Left ventricle myocardium inferior (tissue), 1 donor: Measurements from ENCODE around the gene HERC6. TPM values are rescaled to one million over a fixed set of nuclear protein-coding genes. Genes with fewer than 3 reads are reported as not detected.

ENCODE experiments used
- DNase-seq: peaks from one replicate; pipeline ENCODE4 v3.0.0-alpha.2; 2020
- H3K27ac ChIP-seq: fragments of 200-600 bp; replicated peaks from 2 replicates; pipeline ENCODE4 v1.8.0; 2021
- H3K27me3 ChIP-seq: fragments of 200-600 bp; 2 replicates; pipeline ENCODE4 v1.8.0; 2021; ENCODE audit warnings: low read depth
- H3K36me3 ChIP-seq: fragments of 200-600 bp; 2 replicates; pipeline ENCODE4 v1.8.0; 2021
- H3K4me1 ChIP-seq: fragments of 200-600 bp; 2 replicates; pipeline ENCODE4 v1.8.0; 2021
- H3K4me3 ChIP-seq: fragments of 200-600 bp; 2 replicates; pipeline ENCODE4 v1.8.0; 2021; ENCODE audit warnings: mild to moderate bottlenecking, moderate library complexity
- H3K9me3 ChIP-seq: fragments of 200-600 bp; replicated peaks from 2 replicates; pipeline ENCODE4 v1.8.0; 2021
- intact Hi-C: fragments of 100-400 bp; cut with micrococcal nuclease; formaldehyde crosslinking; loops from one replicate; pipeline ENCODE4 v1.11.0; 2022
- total RNA-seq: library from RNA; stranded (reverse); fragmentation: NEBNext Ultra II Directional; extraction: Animal tissue kit (Norgen Biotek cat#: 25700); gene quantifications from one replicate; pipeline ENCODE4 v1.2.1, GENCODE V29; 2021
- TF ChIP-seq, protein P1 (sequence below): fragments of 200-600 bp; IDR thresholded peaks from 2 replicates; pipeline ENCODE4 v1.8.0; 2021; ENCODE audit warnings: antibody characterized with exemption, mild to moderate bottlenecking, borderline replicate concordance
- donor health status: DM: no; HTN: yes; CAD: no; lungs with severe emphysema.

Gene HERC6
- total RNA-seq, 1 donor from 2014 or later: 9.3 TPM

DNA sequence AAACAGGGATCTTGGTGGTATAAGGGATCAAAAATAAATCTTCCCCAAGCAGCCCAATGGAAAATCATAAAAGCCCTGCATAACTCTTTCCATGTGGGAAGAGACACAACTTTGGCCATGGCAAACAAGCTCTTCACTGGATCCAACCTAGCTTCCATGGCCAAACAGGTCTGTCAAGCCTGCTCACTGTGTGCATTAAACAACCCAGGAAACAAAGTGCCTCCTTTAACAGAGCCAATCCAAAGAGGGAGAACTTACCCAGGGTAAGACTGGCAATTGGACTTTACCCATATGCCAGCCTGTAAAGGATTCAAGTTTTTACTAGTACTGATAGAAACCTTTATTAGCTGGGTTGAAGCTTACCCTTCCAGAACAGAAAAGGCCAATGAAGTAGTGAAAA is 70.6 kb downstream of the HERC6 start:
- no peaks in the 10 kb centered on the region for H3K9me3 ChIP-seq
- intact Hi-C loops: no loop called here
- DNase-seq: no peak
- H3K4me1 ChIP-seq: peaks cover 8% of the 10 kb centered on the region
- no peak overlapping the region for H3K27ac ChIP-seq
- TF ChIP-seq, protein P1, sequence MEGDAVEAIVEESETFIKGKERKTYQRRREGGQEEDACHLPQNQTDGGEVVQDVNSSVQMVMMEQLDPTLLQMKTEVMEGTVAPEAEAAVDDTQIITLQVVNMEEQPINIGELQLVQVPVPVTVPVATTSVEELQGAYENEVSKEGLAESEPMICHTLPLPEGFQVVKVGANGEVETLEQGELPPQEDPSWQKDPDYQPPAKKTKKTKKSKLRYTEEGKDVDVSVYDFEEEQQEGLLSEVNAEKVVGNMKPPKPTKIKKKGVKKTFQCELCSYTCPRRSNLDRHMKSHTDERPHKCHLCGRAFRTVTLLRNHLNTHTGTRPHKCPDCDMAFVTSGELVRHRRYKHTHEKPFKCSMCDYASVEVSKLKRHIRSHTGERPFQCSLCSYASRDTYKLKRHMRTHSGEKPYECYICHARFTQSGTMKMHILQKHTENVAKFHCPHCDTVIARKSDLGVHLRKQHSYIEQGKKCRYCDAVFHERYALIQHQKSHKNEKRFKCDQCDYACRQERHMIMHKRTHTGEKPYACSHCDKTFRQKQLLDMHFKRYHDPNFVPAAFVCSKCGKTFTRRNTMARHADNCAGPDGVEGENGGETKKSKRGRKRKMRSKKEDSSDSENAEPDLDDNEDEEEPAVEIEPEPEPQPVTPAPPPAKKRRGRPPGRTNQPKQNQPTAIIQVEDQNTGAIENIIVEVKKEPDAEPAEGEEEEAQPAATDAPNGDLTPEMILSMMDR: no peak
- H3K27me3 ChIP-seq: no peaks in the 10 kb centered on the region
- no peak overlapping the region for H3K4me3 ChIP-seq
- H3K36me3 ChIP-seq: no peaks in the 10 kb centered on the region

DNA sequence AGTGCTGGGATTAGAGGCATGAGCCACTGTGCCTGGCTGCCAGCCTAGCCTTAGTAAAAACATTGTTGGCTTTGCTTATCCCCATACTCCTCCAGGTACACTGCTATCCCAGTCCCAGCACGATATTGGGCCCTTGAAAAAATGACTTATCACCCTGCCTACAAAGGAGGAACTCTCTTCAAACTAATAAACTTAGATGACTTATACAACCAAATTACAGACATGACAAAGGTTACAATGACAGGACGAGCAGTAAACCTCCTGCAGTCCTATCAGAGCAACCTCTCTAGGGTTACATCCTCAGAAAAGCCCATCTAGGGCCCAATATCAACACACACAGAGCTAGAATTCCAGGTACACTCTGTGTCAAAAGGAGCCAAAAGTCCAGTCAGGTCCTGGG is 72.6 kb downstream of the HERC6 start:
- Histone ChIP-seq H3K27me3 (no peaks in the 10 kb centered on the region), H3K4me1 (peaks cover 18% of the 10 kb centered on the region), H3K36me3 (no peaks in the 10 kb centered on the region), H3K4me3 (no peak overlapping the region), H3K9me3 (no peaks in the 10 kb centered on the region), H3K27ac (no peak overlapping the region)
- DNase-seq: no peak
- TF ChIP-seq, protein P1: no peak
- intact Hi-C loops: no loop called here

DNA sequence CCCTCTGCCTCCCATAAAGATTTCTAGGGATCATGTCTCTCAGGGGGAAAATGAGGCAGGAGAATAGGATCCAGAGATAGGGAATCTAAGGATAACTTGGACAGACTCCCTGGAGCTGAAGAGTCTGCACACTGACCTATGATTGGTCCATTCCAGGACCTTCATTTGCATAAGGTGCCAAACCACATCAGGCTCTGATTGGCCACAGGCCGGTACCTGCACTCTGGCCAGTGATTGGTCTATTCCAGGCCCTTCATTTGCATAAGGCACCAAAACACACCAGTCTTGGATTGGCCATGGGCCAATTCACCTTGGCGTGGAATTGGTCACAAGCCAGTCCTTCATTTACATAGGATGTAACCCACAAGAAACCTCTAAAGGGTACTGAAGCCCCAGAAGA is 74.3 kb downstream of the HERC6 start:
- no peak for DNase-seq
- intact Hi-C loops: no loop called here
- Histone ChIP-seq H3K27me3 (no peaks in the 10 kb centered on the region), H3K4me1 (peaks cover 28% of the 10 kb centered on the region), H3K4me3 (no peak overlapping the region), H3K27ac (no peak overlapping the region), H3K9me3 (no peaks in the 10 kb centered on the region), H3K36me3 (no peaks in the 10 kb centered on the region)
- TF ChIP-seq, protein P1: no peak

DNA sequence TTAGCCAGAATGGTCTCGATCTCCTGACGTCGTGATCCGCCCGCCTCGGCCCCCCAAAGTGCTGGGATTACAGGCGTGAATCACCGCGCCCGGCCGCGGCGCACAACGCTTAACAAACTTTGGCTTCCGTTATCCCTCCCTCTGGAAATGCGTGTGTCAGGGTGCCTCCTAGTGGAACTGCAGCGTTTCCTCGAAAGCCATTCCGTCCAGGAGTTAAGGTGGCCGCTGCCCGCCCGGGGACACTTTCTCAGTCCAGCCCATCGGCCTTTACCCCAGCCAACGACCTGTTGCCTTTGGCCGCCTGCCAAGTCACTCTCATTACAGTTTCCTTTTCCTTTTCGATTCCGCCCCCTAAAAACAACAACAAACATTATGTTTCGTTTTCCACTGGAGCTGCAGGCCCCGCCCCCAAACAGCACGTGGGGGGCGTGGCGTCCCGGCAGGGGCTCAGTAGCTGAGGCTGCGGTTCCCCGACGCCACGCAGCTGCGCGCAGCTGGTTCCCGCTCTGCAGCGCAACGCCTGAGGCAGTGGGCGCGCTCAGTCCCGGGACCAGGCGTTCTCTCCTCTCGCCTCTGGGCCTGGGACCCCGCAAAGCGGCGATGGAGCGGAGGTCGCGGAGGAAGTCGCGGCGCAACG is 78.1 kb downstream of the HERC6 start, which contains the start of gene HERC5:
Gene HERC5 (plus strand): TSS at position 450 of the 637 bp plus-strand sequence. CDS start 151 bp downstream, at position 601.
- Histone ChIP-seq H3K27ac (peak within 1 kb of the TSS; percentile 77), H3K27me3 (no peaks in the 10 kb centered on the region), H3K4me1 (peaks cover 28% of the 10 kb centered on the region), H3K36me3 (no peaks in the 10 kb centered on the region), H3K9me3 (no peaks in the 10 kb centered on the region), H3K4me3 (peak within 1 kb of the TSS; percentile 77)
- intact Hi-C loops: no loop called here
- peak; percentile 91 for DNase-seq
- TF ChIP-seq, protein P1: peak; percentile 78

DNA sequence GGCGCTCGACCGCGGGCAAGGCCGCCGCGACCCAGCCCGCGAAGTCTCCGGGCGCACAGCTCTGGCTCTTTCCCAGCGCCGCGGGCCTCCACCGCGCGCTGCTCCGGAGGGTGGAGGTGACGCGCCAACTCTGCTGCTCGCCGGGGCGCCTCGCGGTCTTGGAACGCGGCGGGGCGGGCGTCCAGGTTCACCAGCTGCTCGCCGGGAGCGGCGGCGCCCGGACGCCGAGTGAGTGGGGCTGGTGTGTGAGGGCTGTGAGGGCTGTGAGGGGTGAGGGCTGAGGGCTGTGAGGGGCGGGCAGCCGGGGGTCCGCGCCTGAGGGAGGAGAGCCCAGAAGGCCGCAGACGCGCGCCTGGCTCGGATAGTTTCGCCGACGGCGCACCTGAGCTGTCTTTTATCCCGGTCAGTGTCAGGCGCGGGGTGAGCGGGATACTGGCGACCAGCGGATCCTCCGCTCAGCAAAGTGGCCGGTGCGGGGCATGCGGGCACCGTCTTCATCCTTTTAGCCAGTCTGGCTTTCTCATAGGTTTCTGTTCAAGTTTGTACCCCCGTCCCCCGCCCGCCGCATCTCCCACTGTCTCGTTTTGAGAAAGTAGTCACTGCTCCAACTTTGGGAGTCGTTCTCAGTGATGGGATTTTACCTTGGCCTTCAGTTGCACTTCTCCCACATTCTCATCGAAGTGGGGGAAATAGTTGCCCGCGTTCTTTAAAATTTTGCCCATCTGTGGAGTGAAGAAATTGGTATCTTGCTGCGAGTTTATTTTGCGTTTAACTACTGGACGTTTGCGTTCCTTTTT is 78.9 kb downstream of the HERC6 start:
- H3K4me3 ChIP-seq: peak overlapping the region; percentile 77
- DNase-seq: peak; percentile 52
- no peaks in the 10 kb centered on the region for H3K27me3 ChIP-seq
- intact Hi-C loops: no loop called here
- no peaks in the 10 kb centered on the region for H3K36me3 ChIP-seq
- peak overlapping the region; percentile 77 for H3K27ac ChIP-seq
- H3K4me1 ChIP-seq: peaks cover 28% of the 10 kb centered on the region
- H3K9me3 ChIP-seq: no peaks in the 10 kb centered on the region
- TF ChIP-seq, protein P1: no peak
